Transverse colon (tissue), 4 donors: ENCODE measurements around the gene ABHD5. TPM values are rescaled to one million over a fixed set of nuclear protein-coding genes. Genes with fewer than 3 reads are reported as not detected.

Source experiments
- DNase-seq: peaks from one replicate; pipeline ENCODE4 v3.0.0-alpha.2; 2019
- H3K27ac ChIP-seq, 4 donors: fragments of 200-600 bp; sonication (generic); 2 replicates each; pipeline ENCODE4 v1.5.1; 2016 to 2018; ENCODE audit warnings: inconsistent platforms in 4 of 4
- H3K27me3 ChIP-seq: fragments of 200-600 bp; sonication (generic); 2 replicates; pipeline ENCODE4 v1.5.1; 2017; ENCODE audit warnings: inconsistent platforms
- H3K36me3 ChIP-seq, 4 donors: fragments of 200-600 bp; sonication (generic); 2 replicates each; pipeline ENCODE4 v1.5.1; 2017 to 2019; ENCODE audit warnings: inconsistent platforms in 4 of 4
- H3K4me1 ChIP-seq, 4 donors: fragments of 200-600 bp; sonication (generic); 2 replicates each; pipeline ENCODE4 v1.5.1; 2017 to 2020; ENCODE audit warnings: inconsistent platforms in 4 of 4
- H3K4me3 ChIP-seq, 4 donors: fragments of 200-600 bp; sonication (generic); 1 replicate in 1 of 4; 2 replicates in 3 of 4; pipeline versions ENCODE4 v1.5.1 to v1.6.1; 2017 to 2019; ENCODE audit warnings: inconsistent platforms in 4 of 4
- H3K9me3 ChIP-seq, 2 donors: fragments of 200-600 bp; sonication (generic); 2 replicates each; pipeline ENCODE4 v1.5.1; 2017 to 2019; ENCODE audit warnings: inconsistent platforms in 2 of 2
- CTCF ChIP-seq, 5 experiments: fragments of 200-600 bp in 3 of 5; fragments of 450-650 bp in 2 of 5; sonication (generic) in 3 of 5; IDR thresholded peaks; 1 replicate in 2 of 5; 2 replicates in 3 of 5; pipeline ENCODE4 v1.5.1; 2016 to 2017; ENCODE audit warnings: antibody characterized with exemption in 5 of 5, inconsistent platforms in 3 of 5, mild to moderate bottlenecking in 2 of 5, moderate library complexity in 1 of 5
- EP300 ChIP-seq: sonication (generic); formaldehyde crosslinking; IDR thresholded peaks from one replicate; pipeline ENCODE4 v1.6.1; 2017; ENCODE audit warnings: antibody characterized with exemption, low read depth
- POLR2A ChIP-seq: fragments of 450-650 bp; IDR thresholded peaks from one replicate; pipeline ENCODE4 v1.6.1; 2016; ENCODE audit warnings: antibody characterized with exemption, mild to moderate bottlenecking, moderate library complexity
- POLR2AphosphoS5 ChIP-seq, 3 donors: sonication (generic); formaldehyde crosslinking; IDR thresholded peaks; one replicate each; pipeline ENCODE4 v1.6.1; 2016; ENCODE audit warnings: antibody characterized with exemption in 3 of 3
- WGBS, 2 donors: methylation state at CpG; one replicate each; pipeline ENCODE4 v1.1.5; 2018; ENCODE audit warnings: low coverage in 1 of 2; 5-methylcytosine and 5-hydroxymethylcytosine counted together
- in situ Hi-C, 4 donors: fragments of 200-750 bp; cut with MboI; loops; one replicate each; pipeline versions ENCODE4 v1.15.0 to v1.15.1; 2017; ENCODE audit warnings: low sequenced_read_pairs in 3 of 4, low pct_ligation_motif_present in 1 of 4, low pct_unique_long_range_greater_than_20kb in 1 of 4
- intact Hi-C: fragments of 100-400 bp; cut with DNase I; formaldehyde crosslinking; loops from one replicate; pipeline ENCODE4 v1.15.1; 2023; ENCODE audit warnings: low total_unique reads
- total RNA-seq, 4 donors: library from RNA; depleted of rRNA; stranded (reverse); fragments of >200 nt; gene quantifications; one replicate each; pipeline ENCODE4 v1.1.0, GENCODE V29; 2016

The ABHD5 gene
- total RNA-seq, 4 donors from 2014 or later: 36.2 to 304 (median 48.0) TPM

- H3K9me3 ChIP-seq: no peaks in the 10 kb centered on the region
- in situ Hi-C loops: no loop called here
- 73 to 82% methylated on average over 2 of the region's 2 CpGs for WGBS, 2 donors
- intact Hi-C loops: no loop called here
- TF ChIP-seq CTCF (IDR thresholded peaks at IDR 0.05): no peak
- peak in 1 of 3 donors; percentile 32 for TF ChIP-seq POLR2AphosphoS5 (IDR thresholded peaks at IDR 0.05)
- H3K27me3 ChIP-seq: no peaks in the 10 kb centered on the region
- H3K4me1 ChIP-seq: peaks cover 0 to 28% (median 6%) of the 10 kb centered on the region in 4 donors
- H3K36me3 ChIP-seq: no peaks in the 10 kb centered on the region
- peak overlapping the region; percentile 25 to 65 (median 50) for H3K27ac ChIP-seq
- DNase-seq: no peak
- H3K4me3 ChIP-seq: no peak overlapping the region
These were observed 67.1 kb downstream of the ABHD5 start for GRCh38 chr3:43757666-43758321.

GRCh38 chr3:43758592-43759225 lies 68.0 kb downstream of the ABHD5 start:
- no peak for TF ChIP-seq CTCF (IDR thresholded peaks at IDR 0.05)
- no peak for TF ChIP-seq EP300
- no peak for TF ChIP-seq POLR2AphosphoS5 (IDR thresholded peaks at IDR 0.05)
- no peak for TF ChIP-seq POLR2A
- H3K9me3 ChIP-seq: no peaks in the 10 kb centered on the region
- H3K27me3 ChIP-seq: no peaks in the 10 kb centered on the region
- intact Hi-C loops: no loop called here
- in situ Hi-C loops: no loop called here
- WGBS, 2 donors: 18 to 56% methylated on average over 1 to 4 of the region's 4 CpGs
- no peak for DNase-seq
- no peaks in the 10 kb centered on the region for H3K36me3 ChIP-seq
- H3K4me3 ChIP-seq: no peak overlapping the region
- peaks cover 0 to 28% (median 6%) of the 10 kb centered on the region in 4 donors for H3K4me1 ChIP-seq
- peak overlapping the region in 3 of 4 donors; percentile 25 to 65 (median 61) for H3K27ac ChIP-seq

GRCh38 chr3:43759297-43759782 lies 68.6 kb downstream of the ABHD5 start:
- Histone ChIP-seq H3K4me3 (no peak overlapping the region), H3K9me3 (no peaks in the 10 kb centered on the region), H3K27ac (peak overlapping the region in 3 of 4 donors; percentile 25 to 65 (median 61)), H3K4me1 (peaks cover 0 to 28% (median 6%) of the 10 kb centered on the region in 4 donors), H3K36me3 (no peaks in the 10 kb centered on the region), H3K27me3 (no peaks in the 10 kb centered on the region)
- WGBS, 2 donors: 66% methylated on average over 6 of the region's 6 CpGs; no CpG with 5 or more reads in 1 of the 2 donors
- no peak for TF ChIP-seq EP300
- no peak for TF ChIP-seq CTCF (IDR thresholded peaks at IDR 0.05)
- TF ChIP-seq POLR2AphosphoS5 (IDR thresholded peaks at IDR 0.05): no peak
- no peak for TF ChIP-seq POLR2A
- in situ Hi-C loops (no loop called here), intact Hi-C loops (no loop called here)
- no peak for DNase-seq

- 67 to 78% methylated on average over 1 to 2 of the region's 2 CpGs for WGBS, 2 donors
- peaks cover 0 to 28% (median 6%) of the 10 kb centered on the region in 4 donors for H3K4me1 ChIP-seq
- TF ChIP-seq POLR2A (no peak), POLR2AphosphoS5 (IDR thresholded peaks at IDR 0.05) (no peak), EP300 (no peak), CTCF (IDR thresholded peaks at IDR 0.05) (no peak)
- H3K27ac ChIP-seq: no peak overlapping the region
- H3K9me3 ChIP-seq: no peaks in the 10 kb centered on the region
- H3K36me3 ChIP-seq: no peaks in the 10 kb centered on the region
- no peak for DNase-seq
- no peaks in the 10 kb centered on the region for H3K27me3 ChIP-seq
- no peak overlapping the region for H3K4me3 ChIP-seq
- intact Hi-C loops (no loop called here), in situ Hi-C loops (no loop called here)
These were observed 69.2 kb downstream of the ABHD5 start for GRCh38 chr3:43759938-43760337.
